ENCODE results near the gene GABPA. TPM values are rescaled to one million over a fixed set of nuclear protein-coding genes. Genes with fewer than 3 reads are reported as not detected.
"Not testable (repeated sequence)": the region's sequence is repeated elsewhere in the genome, so short reads cannot be mapped to it uniquely, and the experiment has no call there.

The GABPA gene
- total and polyA plus RNA-seq, 5 donors: 9.8 to 22.3 (median 20.0) TPM

DNA sequence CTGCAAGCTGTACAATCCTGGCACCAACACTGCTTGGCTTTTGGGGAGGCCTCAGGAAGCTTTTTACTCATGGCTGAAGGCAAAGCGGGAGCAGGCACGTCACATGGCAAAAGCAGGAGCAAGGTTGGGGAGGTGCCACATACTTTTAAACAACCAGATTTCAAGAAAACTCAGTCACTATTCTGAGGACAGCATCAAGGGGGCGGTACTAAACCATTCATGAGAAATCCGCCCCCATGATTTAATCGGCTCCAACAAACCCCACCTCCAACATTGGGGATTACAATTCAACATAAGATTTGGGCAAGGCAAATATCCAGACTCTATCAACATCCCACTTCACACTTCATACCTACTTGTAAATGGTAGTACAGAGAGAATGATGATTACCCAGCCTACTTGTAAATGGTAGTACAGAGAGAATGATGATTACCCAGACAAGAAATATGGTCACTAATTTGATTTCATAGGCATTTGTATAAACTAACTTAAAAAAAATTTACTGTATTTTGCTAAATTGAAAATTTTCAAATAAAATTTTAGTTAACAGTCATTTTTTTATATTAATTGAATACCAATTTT is 25.0 kb upstream of the GABPA start:
- 81% methylated on average over 5 of the region's 5 CpGs for WGBS
- ATAC-seq (no peak), DNase-seq (no peak)
- Histone ChIP-seq H3K4me3 (ENCODE audit: low read length) (no peak overlapping the region), H3K27ac (ENCODE audit: low read length) (no peak overlapping the region), H3K9me3 (ENCODE audit: control insufficient read depth, low read length) (no peaks in the 10 kb centered on the region), H3K4me1 (ENCODE audit: control insufficient read depth, insufficient read depth, low read length) (no peaks in the 10 kb centered on the region), H3K27me3 (ENCODE audit: control insufficient read depth, insufficient read depth) (no peaks in the 10 kb centered on the region)
- intact Hi-C loops (cut with DNase I): loop anchor here (2.0 to 10.0 kb wide), 3 partner anchors 65 to 102 kb away; partner anchors contain the start of gene MRPL39 (in 2 of the 4)

DNA sequence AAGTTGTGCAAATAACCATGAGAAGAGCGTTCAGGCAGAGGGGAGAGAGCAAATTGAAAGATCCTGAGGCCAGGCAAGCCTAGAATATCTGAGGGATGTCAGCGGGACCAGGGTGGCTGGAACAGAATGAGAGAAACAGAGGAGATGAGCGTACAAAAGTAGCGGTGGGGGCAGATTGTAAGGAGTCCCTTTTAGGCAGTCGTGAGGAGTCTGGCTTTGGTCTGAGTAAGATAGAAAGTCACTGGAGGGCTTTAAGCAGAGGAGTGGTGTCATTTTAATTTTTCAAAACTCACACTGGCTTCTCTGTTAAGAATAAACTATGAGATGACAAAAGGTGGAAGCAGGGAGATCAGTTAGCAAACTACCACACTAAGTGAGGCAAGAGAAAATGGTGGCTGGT is 24.2 kb upstream of the GABPA start:
- ATAC-seq (no peak), DNase-seq (no peak)
- no peaks in the 10 kb centered on the region for H3K27me3 ChIP-seq (ENCODE audit: control insufficient read depth, insufficient read depth)
- whole genome bisulfite sequencing: 94% methylated on average over 5 of the region's 5 CpGs
- H3K4me1 ChIP-seq (ENCODE audit: control insufficient read depth, insufficient read depth, low read length): no peaks in the 10 kb centered on the region
- H3K27ac ChIP-seq (ENCODE audit: low read length): no peak overlapping the region
- no peak overlapping the region for H3K4me3 ChIP-seq (ENCODE audit: low read length)
- intact Hi-C loops (cut with DNase I): loop anchor here in 1 of 4 donors (5.0 kb wide), 1 partner anchor 103 kb away; the partner anchor contains the start of gene MRPL39
- H3K9me3 ChIP-seq (ENCODE audit: control insufficient read depth, low read length): no peaks in the 10 kb centered on the region

DNA sequence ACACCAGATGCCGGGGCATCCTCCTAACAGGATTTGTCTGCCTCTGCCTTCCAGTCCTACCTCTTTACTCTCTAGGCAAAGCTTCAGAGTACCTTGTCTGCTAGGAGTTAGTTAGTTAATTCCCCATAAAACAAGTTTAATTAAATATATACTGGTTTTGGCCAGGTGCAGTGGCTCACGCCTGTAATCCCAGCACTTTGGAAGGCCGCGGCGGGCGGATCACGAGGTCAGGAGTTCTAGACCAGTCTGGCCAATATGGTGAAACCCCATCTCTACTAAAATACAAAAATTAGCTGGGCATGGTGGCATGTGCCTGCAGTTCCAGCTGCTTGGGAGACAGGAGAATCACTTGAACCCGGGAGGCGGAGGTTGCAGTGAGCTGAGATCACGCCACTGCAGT is 20.7 kb upstream of the GABPA start:
- H3K9me3 ChIP-seq (ENCODE audit: control insufficient read depth, low read length); H3K27ac ChIP-seq (ENCODE audit: low read length); DNase-seq; H3K27me3 ChIP-seq (ENCODE audit: control insufficient read depth, insufficient read depth); H3K4me1 ChIP-seq (ENCODE audit: control insufficient read depth, insufficient read depth, low read length); ATAC-seq; H3K4me3 ChIP-seq (ENCODE audit: low read length): not testable (repeated sequence)
- 98% methylated on average over 10 of the region's 10 CpGs for WGBS
- intact Hi-C loops (cut with DNase I): loop anchor here in 1 of 4 donors (5.0 kb wide), 1 partner anchor 107 kb away; the partner anchor contains the start of gene MRPL39

- Histone ChIP-seq H3K4me3 (ENCODE audit: low read length) (no peak overlapping the region), H3K9me3 (ENCODE audit: control insufficient read depth, low read length) (no peaks in the 10 kb centered on the region), H3K27me3 (ENCODE audit: control insufficient read depth, insufficient read depth) (no peaks in the 10 kb centered on the region), H3K4me1 (ENCODE audit: control insufficient read depth, insufficient read depth, low read length) (peaks cover 4% of the 10 kb centered on the region), H3K27ac (ENCODE audit: low read length) (peak overlapping the region; percentile 58)
- DNase-seq (no peak), ATAC-seq (peak; percentile 43 to 80)
- 73% methylated on average over 5 of the region's 5 CpGs for WGBS
- intact Hi-C loops (cut with DNase I): no loop called here
Observed at GRCh38 chr21:25717491-25718147, 17.2 kb upstream of the GABPA start.

DNA sequence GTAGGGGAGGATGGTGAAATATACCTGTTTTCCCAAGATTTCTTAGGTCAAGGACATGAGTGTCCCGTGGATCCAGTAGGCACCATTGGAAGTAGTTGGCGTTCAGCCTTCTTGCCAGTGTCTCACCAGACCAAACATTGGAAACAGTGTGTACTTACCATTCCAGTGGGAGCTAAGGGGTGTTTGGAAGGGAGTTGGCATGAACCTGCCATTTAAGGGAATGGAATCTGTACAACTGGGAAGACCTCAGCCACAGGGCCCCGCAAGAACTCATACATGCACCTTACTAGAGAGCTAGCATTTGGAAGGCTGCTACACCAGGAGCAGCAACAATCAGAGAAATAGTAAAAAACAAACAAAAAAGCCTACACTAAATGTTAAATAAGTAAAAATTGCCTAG is 12.8 kb upstream of the GABPA start:
- intact Hi-C loops (cut with DNase I): no loop called here
- Histone ChIP-seq H3K4me3 (ENCODE audit: low read length) (no peak overlapping the region), H3K4me1 (ENCODE audit: control insufficient read depth, insufficient read depth, low read length) (peaks cover 4% of the 10 kb centered on the region), H3K9me3 (ENCODE audit: control insufficient read depth, low read length) (no peaks in the 10 kb centered on the region), H3K27ac (ENCODE audit: low read length) (no peak overlapping the region), H3K27me3 (ENCODE audit: control insufficient read depth, insufficient read depth) (no peaks in the 10 kb centered on the region)
- ATAC-seq: peak; percentile 32 to 66
- no peak for DNase-seq
- whole genome bisulfite sequencing: 83% methylated on average over 3 of the region's 3 CpGs

- peak overlapping the region; percentile 29 for H3K27ac ChIP-seq (ENCODE audit: low read length)
- WGBS: 70% methylated on average over 3 of the region's 3 CpGs
- H3K27me3 ChIP-seq (ENCODE audit: control insufficient read depth, insufficient read depth): no peaks in the 10 kb centered on the region
- peaks cover 4% of the 10 kb centered on the region for H3K4me1 ChIP-seq (ENCODE audit: control insufficient read depth, insufficient read depth, low read length)
- H3K4me3 ChIP-seq (ENCODE audit: low read length): no peak overlapping the region
- ATAC-seq: no peak
- intact Hi-C loops (cut with DNase I): no loop called here
- no peaks in the 10 kb centered on the region for H3K9me3 ChIP-seq (ENCODE audit: control insufficient read depth, low read length)
- no peak for DNase-seq
Observed at GRCh38 chr21:25722631-25723030, 12.1 kb upstream of the GABPA start.

GRCh38 chr21:25732091-25732760 is 2.5 kb upstream of the GABPA start:
- H3K4me1 ChIP-seq (ENCODE audit: control insufficient read depth, insufficient read depth, low read length): peaks cover 2% of the 10 kb centered on the region
- DNase-seq (no peak), ATAC-seq (no peak)
- H3K9me3 ChIP-seq (ENCODE audit: control insufficient read depth, low read length): no peaks in the 10 kb centered on the region
- intact Hi-C loops (cut with DNase I): loop anchor here in 1 of 4 donors (10.0 kb wide), 1 partner anchor 127 kb away; the partner anchor contains the start of gene MRPL39
- no peak overlapping the region for H3K4me3 ChIP-seq (ENCODE audit: low read length)
- H3K27me3 ChIP-seq (ENCODE audit: control insufficient read depth, insufficient read depth): no peaks in the 10 kb centered on the region
- WGBS: 67% methylated on average over 6 of the region's 6 CpGs
- peak overlapping the region; percentile 42 for H3K27ac ChIP-seq (ENCODE audit: low read length)

- H3K4me3 ChIP-seq (ENCODE audit: low read length): peak overlapping the region; percentile 65
- intact Hi-C loops (cut with DNase I): loop anchor here in 1 of 4 donors (10.0 kb wide), 1 partner anchor 129 kb away; the partner anchor contains the start of gene MRPL39
- H3K9me3 ChIP-seq (ENCODE audit: control insufficient read depth, low read length): no peaks in the 10 kb centered on the region
- H3K4me1 ChIP-seq (ENCODE audit: control insufficient read depth, insufficient read depth, low read length): peaks cover 2% of the 10 kb centered on the region
- DNase-seq (peak in 1 of 3 donors; percentile 74), ATAC-seq (peak; percentile 17 to 32)
- no peaks in the 10 kb centered on the region for H3K27me3 ChIP-seq (ENCODE audit: control insufficient read depth, insufficient read depth)
- WGBS: 2% methylated on average over 30 of the region's 30 CpGs
- peak overlapping the region; percentile 89 for H3K27ac ChIP-seq (ENCODE audit: low read length)
Observed at GRCh38 chr21:25733859-25734653, 716 bp upstream of the GABPA start.

GRCh38 chr21:25734654-25734903 is 193 bp upstream of the GABPA start:
- no peaks in the 10 kb centered on the region for H3K9me3 ChIP-seq (ENCODE audit: control insufficient read depth, low read length)
- H3K4me1 ChIP-seq (ENCODE audit: control insufficient read depth, insufficient read depth, low read length): peaks cover under 1% of the 10 kb centered on the region
- H3K4me3 ChIP-seq (ENCODE audit: low read length): peak overlapping the region; percentile 65
- intact Hi-C loops (cut with DNase I): loop anchor here in 1 of 4 donors (10.0 kb wide), 1 partner anchor 130 kb away; the partner anchor contains the start of gene MRPL39
- no peaks in the 10 kb centered on the region for H3K27me3 ChIP-seq (ENCODE audit: control insufficient read depth, insufficient read depth)
- DNase-seq: no peak
- under 1% methylated on average over 10 of the region's 10 CpGs for WGBS
- ATAC-seq: no peak
- H3K27ac ChIP-seq (ENCODE audit: low read length): peak overlapping the region; percentile 89

DNA sequence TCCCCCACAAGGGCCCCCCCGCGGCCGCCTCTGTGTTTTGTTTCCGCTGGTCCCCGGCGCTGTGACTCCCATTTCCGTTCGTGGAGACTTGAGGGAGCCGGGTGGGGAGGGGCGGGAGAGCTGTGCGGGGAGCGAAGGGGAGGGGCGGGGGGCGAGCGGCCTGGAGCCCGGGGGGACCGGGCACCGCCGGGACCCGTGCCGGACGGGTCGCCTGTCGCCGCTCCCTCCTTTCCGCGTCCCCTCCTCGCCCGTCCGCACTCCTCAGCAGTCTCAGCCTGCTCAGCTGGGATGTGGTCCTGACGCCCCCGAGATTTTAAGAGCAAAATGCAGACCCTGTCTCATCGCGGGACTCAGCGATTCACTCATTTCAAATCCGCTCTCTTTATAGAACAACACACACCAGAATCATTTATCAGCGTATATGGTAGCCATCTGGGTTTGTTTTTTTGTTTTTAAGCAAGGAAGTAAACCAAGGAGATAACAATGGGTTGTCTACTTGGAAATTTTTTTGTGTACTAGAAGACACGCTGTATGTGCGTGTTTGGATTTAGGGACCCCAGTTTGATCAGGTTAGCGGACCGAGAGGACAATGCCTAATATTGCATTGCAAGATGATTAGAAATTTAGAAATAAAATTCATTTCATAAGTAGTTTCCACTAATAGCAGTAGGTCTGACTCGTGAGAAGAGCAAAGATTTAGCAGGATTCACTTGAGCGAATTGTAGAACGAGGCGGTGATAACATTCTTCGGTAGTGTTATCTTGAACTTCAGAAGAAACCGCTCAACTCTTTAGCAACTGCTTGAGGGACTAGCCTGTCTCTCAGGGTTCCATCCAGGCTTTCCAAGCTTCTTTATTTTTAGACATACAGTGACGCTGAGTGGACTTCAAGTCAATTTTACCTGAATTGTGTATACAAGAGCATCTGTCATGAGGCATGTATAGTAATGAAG is 1.1 kb downstream of the GABPA start:
- Histone ChIP-seq H3K4me1 (ENCODE audit: control insufficient read depth, insufficient read depth, low read length) (no peaks in the 10 kb centered on the region), H3K9me3 (ENCODE audit: control insufficient read depth, low read length) (no peaks in the 10 kb centered on the region), H3K4me3 (ENCODE audit: low read length) (peak overlapping the region; percentile 65), H3K27ac (ENCODE audit: low read length) (peak overlapping the region; percentile 92), H3K27me3 (ENCODE audit: control insufficient read depth, insufficient read depth) (no peaks in the 10 kb centered on the region)
- intact Hi-C loops (cut with DNase I): loop anchor here in 1 of 4 donors (10.0 kb wide), 1 partner anchor 131 kb away; the partner anchor contains the start of gene MRPL39
- peak; percentile 90 to 95 (median 95) for DNase-seq
- WGBS: under 1% methylated on average over 48 of the region's 48 CpGs
- ATAC-seq: peak; percentile 81 to 85

Data from right cardiac atrium (tissue), 5 donors.